Measurements from ENCODE around the gene ROGDI. TPM values are rescaled to one million over a fixed set of nuclear protein-coding genes. Genes with fewer than 3 reads are reported as not detected.

ROGDI gene
- total and polyA plus RNA-seq, 7 donors = 23.4 to 72.8 (median 47.9) TPM

DNA sequence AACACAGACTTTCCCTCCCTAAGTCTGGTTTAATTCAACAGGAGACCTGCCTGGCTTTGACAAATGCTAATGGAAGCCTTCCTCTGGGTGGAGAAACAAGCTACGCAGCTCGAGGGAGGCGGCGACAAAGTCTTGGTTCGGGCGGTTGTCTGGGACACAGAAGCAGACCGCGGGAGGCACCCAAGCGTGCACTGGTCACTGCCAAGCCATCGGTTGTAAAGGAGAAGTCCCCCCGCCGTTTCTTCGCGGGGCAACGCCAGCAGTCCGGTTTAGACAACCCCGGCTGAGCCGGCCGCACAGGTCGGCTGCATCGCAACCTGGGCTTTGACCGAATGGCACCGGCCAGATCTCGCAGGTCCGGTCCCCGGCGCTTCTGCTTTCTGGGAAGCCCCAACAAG lies 44.1 kb upstream of the ROGDI start:
- Histone ChIP-seq H3K9me3 (no peaks in the 10 kb centered on the region), H3K36me3 (peaks cover 0 to 41% (median 26%) of the 10 kb centered on the region in 4 donors), H3K4me3 (peak overlapping the region; percentile 81 to 97 (median 94)), H3K27me3 (no peaks in the 10 kb centered on the region), H3K4me1 (peaks cover 0 to 49% (median 41%) of the 10 kb centered on the region in 4 donors), H3K27ac (peak overlapping the region; percentile 97 to 99 (median 98))
- peak in 2 of 4 donors; percentile 2 to 7 for TF ChIP-seq POLR2AphosphoS5 (IDR thresholded peaks at IDR 0.05)
- TF ChIP-seq, protein P1, sequence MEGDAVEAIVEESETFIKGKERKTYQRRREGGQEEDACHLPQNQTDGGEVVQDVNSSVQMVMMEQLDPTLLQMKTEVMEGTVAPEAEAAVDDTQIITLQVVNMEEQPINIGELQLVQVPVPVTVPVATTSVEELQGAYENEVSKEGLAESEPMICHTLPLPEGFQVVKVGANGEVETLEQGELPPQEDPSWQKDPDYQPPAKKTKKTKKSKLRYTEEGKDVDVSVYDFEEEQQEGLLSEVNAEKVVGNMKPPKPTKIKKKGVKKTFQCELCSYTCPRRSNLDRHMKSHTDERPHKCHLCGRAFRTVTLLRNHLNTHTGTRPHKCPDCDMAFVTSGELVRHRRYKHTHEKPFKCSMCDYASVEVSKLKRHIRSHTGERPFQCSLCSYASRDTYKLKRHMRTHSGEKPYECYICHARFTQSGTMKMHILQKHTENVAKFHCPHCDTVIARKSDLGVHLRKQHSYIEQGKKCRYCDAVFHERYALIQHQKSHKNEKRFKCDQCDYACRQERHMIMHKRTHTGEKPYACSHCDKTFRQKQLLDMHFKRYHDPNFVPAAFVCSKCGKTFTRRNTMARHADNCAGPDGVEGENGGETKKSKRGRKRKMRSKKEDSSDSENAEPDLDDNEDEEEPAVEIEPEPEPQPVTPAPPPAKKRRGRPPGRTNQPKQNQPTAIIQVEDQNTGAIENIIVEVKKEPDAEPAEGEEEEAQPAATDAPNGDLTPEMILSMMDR (IDR thresholded peaks at IDR 0.05) = no peak
- TF ChIP-seq EP300 (IDR thresholded peaks at IDR 0.05) = no peak
- TF ChIP-seq POLR2A (IDR thresholded peaks at IDR 0.05) = no peak
- WGBS, 2 donors = 0% methylated on average over 27 of the region's 27 CpGs
- intact Hi-C loops (cut with DNase I) = loop anchor here (2.0 to 5.0 kb wide), 4 partner anchors 44 to 186 kb away; partner anchors contain the start of genes NAGPA and ROGDI
- peak; percentile 70 for DNase-seq

GRCh38 chr16:4840984-4841383 lies 38.6 kb upstream of the ROGDI start:
- TF ChIP-seq POLR2AphosphoS5 (IDR thresholded peaks at IDR 0.05) = no peak
- TF ChIP-seq, protein P1 (IDR thresholded peaks at IDR 0.05) = no peak
- no peak for TF ChIP-seq POLR2A (IDR thresholded peaks at IDR 0.05)
- no peak for TF ChIP-seq EP300 (IDR thresholded peaks at IDR 0.05)
- Histone ChIP-seq H3K27me3 (no peaks in the 10 kb centered on the region), H3K4me1 (peaks cover 0 to 14% (median 7%) of the 10 kb centered on the region in 4 donors), H3K27ac (no peak overlapping the region), H3K4me3 (no peak overlapping the region), H3K36me3 (peaks cover 13 to 93% (median 49%) of the 10 kb centered on the region in 4 donors), H3K9me3 (no peaks in the 10 kb centered on the region)
- no peak for DNase-seq
- intact Hi-C loops (cut with DNase I) = no loop called here
- WGBS, 2 donors = 76 to 77% methylated on average over 5 of the region's 5 CpGs

- TF ChIP-seq POLR2A (IDR thresholded peaks at IDR 0.05) (no peak), EP300 (IDR thresholded peaks at IDR 0.05) (no peak), POLR2AphosphoS5 (IDR thresholded peaks at IDR 0.05) (no peak)
- TF ChIP-seq, protein P1 (IDR thresholded peaks at IDR 0.05) = no peak
- no peaks in the 10 kb centered on the region for H3K9me3 ChIP-seq
- intact Hi-C loops (cut with DNase I) = no loop called here
- no peak for DNase-seq
- peaks cover 13 to 97% (median 51%) of the 10 kb centered on the region in 4 donors for H3K36me3 ChIP-seq
- peaks cover 0 to 3% (median 0%) of the 10 kb centered on the region in 4 donors for H3K4me1 ChIP-seq
- 86 to 93% methylated on average over 5 of the region's 5 CpGs for WGBS, 2 donors
- H3K27ac ChIP-seq = no peak overlapping the region
- no peak overlapping the region for H3K4me3 ChIP-seq
- H3K27me3 ChIP-seq = no peaks in the 10 kb centered on the region
Measured at GRCh38 chr16:4839942-4840341, 37.5 kb upstream of the ROGDI start.

DNA sequence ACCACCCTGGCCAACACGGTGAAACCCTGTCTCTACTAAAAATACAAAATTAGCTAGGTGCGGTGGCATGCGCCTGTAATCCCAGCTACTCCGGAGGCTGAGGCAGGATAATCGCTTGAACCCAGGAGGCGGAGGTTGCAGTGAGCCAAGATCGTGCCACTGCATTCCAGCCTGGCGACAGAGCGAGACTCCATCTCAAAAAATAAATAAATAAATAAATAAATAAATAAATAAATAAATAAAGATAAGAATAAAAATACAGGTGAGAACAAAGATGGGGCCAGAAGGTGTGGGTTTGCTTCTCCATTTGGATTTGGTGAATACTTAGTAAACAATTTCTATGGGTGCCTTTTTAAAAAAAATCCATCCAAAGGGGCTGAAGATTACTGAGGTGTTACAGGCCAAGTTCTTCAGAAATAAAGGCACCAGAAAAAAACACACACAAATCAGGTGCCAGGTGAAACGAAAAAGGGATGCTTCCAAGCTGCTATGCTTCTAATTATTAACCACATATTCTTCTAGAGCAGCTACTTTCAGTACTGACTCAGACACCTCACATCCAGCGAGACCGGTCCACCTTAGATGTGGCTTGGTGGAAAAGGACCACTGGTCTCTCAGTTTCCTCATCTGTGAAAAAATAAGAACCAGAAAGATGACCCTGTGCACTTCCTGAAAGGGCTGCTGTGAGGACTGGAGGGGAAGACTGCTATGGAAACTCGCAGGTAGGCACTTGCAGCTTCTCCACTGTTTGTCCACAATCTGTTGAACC lies 35.5 kb upstream of the ROGDI start:
- WGBS, 2 donors = 88 to 91% methylated on average over 13 of the region's 13 CpGs
- intact Hi-C loops (cut with DNase I) = no loop called here
- Histone ChIP-seq H3K9me3 (no peaks in the 10 kb centered on the region), H3K36me3 (peaks cover 13 to 93% (median 39%) of the 10 kb centered on the region in 4 donors), H3K4me3 (no peak overlapping the region), H3K27me3 (no peaks in the 10 kb centered on the region), H3K4me1 (no peaks in the 10 kb centered on the region), H3K27ac (no peak overlapping the region)
- no peak for DNase-seq
- TF ChIP-seq, protein P1 (IDR thresholded peaks at IDR 0.05) = no peak
- TF ChIP-seq POLR2A (IDR thresholded peaks at IDR 0.05) (no peak), EP300 (IDR thresholded peaks at IDR 0.05) (no peak), POLR2AphosphoS5 (IDR thresholded peaks at IDR 0.05) (no peak)

All from sigmoid colon (tissue), 7 donors.